Mucosa of gallbladder (tissue), 1 donor: ENCODE results near the gene C10orf62. TPM values are rescaled to one million over a fixed set of nuclear protein-coding genes. Genes with fewer than 3 reads are reported as not detected.
A peak's percentile ranks its signal among the peaks of the same experiment; 100 is the strongest.
"Not testable (repeated sequence)": the region's sequence is repeated elsewhere in the genome, so short reads cannot be mapped to it uniquely, and the experiment has no call there.

ENCODE experiments used
- DNase-seq: peaks from one replicate; pipeline ENCODE4 v3.0.0-alpha.2; 2020; ENCODE audit warnings: low spot score
- total RNA-seq: library from RNA; stranded (reverse); gene quantifications from one replicate; pipeline ENCODE4 v1.2.1, GENCODE V29; 2021
- donor health status: DM: no; HTN: no; CAD: no.

Gene C10orf62
- total RNA-seq, result 1.0 TPM

DNA sequence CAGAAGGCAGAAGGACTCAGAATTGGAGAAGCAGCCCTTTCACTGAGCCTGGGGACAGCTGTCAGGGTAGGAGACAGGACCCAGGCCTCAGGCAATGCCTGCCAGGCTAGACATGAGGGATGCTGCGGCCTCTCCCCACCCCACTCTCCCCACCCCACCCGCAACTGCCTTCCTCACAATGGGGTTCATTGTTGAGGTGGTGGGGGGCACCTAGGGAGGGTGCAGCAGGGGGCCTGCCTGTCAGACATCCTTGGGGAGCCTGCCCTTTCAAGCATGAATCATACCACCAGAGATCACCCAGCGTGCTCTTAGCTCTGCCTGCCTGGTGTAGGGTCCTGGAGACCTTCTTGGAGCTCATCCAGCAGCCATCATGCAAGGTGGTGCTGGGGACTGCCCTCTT lies at the start of gene C10orf62:
TSS of gene C10orf62 (plus strand) at position 243 of the 400 bp plus-strand sequence. CDS start 177 bp downstream, outside the sequence.
- no peak for DNase-seq

DNA sequence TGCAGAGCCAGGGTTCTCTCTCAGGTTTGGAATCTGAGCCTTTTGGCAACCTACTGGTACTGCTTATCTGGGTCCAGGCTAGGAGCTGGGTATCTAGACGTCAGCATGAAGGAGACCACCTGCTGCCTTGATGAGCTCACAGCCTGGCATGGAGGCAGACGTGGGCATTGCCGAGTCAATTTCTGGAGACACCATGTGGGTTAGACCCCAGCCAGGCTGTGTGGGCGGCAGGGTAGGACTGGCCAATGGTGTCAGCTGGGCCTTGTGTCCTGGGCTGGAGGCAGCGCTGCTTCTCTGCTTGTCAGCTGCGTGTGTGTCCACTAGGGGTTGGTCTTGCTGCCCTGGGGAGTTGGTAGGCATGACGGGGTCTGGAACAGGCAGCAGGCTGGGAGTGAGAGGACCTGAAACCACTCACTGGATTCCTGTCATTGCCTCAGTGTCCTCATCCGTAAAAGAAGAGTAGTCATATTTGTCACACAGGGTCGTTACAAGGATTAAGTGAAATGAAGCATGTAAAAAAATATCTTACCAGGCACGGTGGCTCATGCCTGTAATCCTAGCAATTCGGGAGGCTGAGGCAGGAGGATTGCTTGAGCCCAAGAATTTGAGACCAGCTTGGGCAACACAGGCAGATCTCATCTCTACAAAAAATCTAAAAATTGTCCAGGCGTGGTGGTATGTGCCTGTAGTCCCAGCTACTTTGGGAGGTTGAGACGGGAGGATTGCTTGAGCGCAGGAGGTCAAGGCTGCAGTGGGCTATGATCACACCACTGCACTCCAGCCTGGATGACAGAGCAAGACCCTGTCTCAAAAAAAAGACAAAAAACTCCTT lies 48.6 kb upstream of the C10orf62 start:
- DNase-seq, result no peak

GRCh38 chr10:97542169-97543024 lies 47.1 kb upstream of the C10orf62 start:
- DNase-seq, result peak; percentile 53

- DNase-seq, result peak; percentile 70
Measured at GRCh38 chr10:97543025-97543546, 46.4 kb upstream of the C10orf62 start.

- DNase-seq, result no peak
Measured at GRCh38 chr10:97546456-97547270, 42.9 kb upstream of the C10orf62 start.

GRCh38 chr10:97547271-97547600 lies 42.3 kb upstream of the C10orf62 start:
- no peak for DNase-seq

GRCh38 chr10:97547962-97548361 lies 41.6 kb upstream of the C10orf62 start:
- DNase-seq, result no peak

GRCh38 chr10:97548828-97549455 lies 40.6 kb upstream of the C10orf62 start:
- DNase-seq, result no peak

DNA sequence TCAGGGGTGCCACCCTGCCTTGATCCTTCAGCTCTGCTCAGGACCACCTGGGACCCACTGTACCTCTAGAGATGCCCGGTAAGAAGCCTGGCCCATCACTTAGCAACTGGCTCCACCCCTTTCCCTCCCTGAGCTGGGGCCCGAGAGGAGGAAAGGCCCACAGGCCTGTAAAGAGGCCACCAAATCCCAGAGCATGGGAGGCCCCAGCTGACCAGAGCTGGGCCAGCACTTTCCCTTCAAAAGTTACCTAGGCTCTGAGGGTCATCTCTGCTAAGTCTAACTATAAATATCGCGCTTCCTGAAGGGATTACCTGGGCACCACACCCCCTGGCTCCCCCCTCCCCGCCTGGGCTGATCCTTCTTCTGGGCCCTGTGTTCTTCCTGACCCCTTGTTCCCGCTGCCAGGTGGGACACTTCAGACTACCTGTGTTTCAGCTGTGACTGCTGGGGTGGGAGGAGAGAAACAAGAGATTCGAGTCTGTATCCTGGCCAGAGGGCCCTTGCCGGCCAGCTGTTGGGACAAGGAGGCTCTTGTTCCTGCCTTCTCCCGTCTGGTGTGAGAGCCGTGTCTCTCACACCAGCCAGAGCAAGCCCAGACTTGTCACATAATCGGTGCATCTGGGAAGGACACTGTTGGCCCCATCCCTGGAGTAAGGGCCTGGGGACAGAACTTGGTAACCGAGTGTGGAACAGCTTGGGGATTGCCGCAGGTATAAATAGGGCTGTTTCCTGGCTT lies 39.8 kb upstream of the C10orf62 start:
- no peak for DNase-seq

- DNase-seq, result no peak
Measured at GRCh38 chr10:97550336-97551149, 39.0 kb upstream of the C10orf62 start.

- no peak for DNase-seq
Measured at GRCh38 chr10:97551271-97551670, 38.2 kb upstream of the C10orf62 start.

DNA sequence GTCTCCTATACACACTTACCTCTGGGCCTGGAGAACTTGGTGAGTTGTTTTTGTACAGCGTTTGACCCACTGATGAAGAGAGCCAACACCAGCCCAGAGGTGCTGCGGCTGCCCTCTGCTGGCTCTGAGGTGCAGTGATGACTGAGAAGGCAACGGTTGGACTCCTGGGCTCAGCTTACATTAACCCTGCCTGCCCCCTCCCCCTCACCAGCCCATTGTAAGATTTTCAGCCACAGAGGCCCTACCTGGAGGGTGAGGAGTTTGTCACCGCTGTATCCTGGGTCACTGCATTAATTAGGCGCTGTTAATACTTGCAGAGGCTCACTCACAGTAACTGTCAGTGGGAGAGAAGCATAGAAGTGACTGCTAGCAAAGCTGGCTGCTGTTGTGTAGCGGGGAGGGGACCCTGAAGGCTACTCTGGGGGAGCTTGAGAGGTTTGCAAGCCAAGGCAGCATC lies 35.9 kb upstream of the C10orf62 start:
- peak; percentile 44 for DNase-seq

- DNase-seq, result not testable (repeated sequence)
Measured at GRCh38 chr10:97554336-97554735, 35.2 kb upstream of the C10orf62 start.

DNA sequence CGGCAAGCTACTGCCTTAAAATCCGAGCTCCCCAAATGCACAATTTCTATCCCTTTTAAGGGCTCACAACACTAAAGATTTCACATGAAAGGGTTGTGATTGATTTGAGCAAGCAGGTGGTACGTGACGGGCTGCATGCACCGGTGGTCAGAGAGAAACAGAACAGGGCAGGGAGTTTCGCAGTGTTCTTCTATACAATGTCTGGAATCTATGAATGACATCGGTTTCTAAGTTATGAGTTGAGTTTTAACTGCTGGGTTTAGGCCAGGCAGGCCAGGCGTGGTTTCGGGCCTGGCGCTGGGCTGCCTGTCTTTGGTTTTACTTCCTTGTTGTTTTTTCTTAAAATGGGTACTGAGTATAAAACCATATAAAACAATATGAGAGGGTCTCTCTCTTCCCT lies 34.0 kb upstream of the C10orf62 start:
- DNase-seq, result not testable (repeated sequence)

- not testable (repeated sequence) for DNase-seq
Measured at GRCh38 chr10:97560731-97561381, 28.7 kb upstream of the C10orf62 start.

GRCh38 chr10:97561386-97562077 lies 28.0 kb upstream of the C10orf62 start:
- not testable (repeated sequence) for DNase-seq

DNA sequence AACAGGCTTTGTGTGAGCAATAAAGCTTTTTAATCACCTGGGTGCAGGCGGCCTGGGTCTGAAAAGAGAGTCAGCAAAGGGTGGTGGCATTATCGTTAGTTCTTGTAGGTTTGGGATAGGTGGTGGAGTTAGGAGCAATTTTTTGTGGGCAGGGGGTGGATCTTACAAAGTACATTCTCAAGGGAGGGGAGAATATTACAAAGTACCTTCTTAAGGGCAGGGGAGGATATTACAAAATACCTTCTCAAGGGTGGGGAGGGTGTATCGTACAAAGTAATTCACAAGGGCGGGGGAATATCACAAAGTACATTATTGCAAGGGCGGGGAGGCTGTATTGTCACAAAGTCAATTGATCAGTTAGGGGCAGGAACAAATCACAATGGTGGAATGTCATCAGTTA lies 27.2 kb upstream of the C10orf62 start:
- not testable (repeated sequence) for DNase-seq

DNA sequence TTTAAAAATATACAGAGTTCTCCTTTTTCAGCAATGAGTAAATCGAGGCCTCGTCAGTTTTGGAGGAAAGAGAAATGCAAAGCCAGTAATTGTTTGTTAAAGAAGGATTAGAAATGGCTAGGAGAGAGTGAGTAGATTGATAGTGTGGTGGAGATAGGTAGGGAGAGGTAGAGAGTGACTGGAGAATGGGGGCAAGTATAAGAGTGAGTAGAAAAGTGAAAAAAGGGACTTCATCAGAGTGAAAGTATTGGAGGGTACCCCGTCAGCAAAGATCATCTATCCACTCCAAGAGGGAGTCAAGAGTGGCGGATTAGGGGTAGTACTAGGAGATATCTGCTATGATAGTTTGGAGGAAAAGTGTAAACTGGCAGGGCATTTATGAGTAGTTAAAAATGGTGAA lies 26.2 kb upstream of the C10orf62 start:
- no peak for DNase-seq
